Islet of Langerhans (tissue), 1 donor: Measurements from ENCODE around the gene DIP2C.
"Not testable (repeated sequence)": the region's sequence is repeated elsewhere in the genome, so short reads cannot be mapped to it uniquely, and the experiment has no call there.

Experiments used
- FAIRE-seq: peaks from one replicate; lab custom pipeline; 2011; peaks lifted over from hg19 to GRCh38; lab: Jason Lieb, UNC

Gene DIP2C

GRCh38 chr10:697097-697875 lies 7.8 kb upstream of the DIP2C start:
- FAIRE-seq: no peak

GRCh38 chr10:695396-695795 lies 5.9 kb upstream of the DIP2C start:
- FAIRE-seq: no peak

DNA sequence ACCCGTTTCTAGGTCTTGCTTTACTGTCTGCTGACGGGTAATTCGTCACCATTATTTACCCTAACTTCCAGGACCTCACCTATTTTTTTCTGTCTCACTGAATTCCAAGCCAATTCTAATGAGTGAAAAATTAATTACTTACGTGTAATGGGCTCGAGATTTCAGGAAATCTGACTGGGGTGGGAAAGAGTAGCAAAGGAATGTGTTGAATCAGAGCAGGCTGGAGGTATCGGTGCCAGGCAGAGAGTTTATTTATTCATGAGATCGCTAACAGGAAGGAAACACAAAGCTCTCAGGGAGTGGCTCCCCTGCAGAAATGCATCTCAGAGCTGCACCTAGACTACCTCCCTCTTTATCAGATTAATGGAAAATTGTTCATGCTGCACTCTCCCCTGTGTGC lies 4.0 kb upstream of the DIP2C start:
- no peak for FAIRE-seq

DNA sequence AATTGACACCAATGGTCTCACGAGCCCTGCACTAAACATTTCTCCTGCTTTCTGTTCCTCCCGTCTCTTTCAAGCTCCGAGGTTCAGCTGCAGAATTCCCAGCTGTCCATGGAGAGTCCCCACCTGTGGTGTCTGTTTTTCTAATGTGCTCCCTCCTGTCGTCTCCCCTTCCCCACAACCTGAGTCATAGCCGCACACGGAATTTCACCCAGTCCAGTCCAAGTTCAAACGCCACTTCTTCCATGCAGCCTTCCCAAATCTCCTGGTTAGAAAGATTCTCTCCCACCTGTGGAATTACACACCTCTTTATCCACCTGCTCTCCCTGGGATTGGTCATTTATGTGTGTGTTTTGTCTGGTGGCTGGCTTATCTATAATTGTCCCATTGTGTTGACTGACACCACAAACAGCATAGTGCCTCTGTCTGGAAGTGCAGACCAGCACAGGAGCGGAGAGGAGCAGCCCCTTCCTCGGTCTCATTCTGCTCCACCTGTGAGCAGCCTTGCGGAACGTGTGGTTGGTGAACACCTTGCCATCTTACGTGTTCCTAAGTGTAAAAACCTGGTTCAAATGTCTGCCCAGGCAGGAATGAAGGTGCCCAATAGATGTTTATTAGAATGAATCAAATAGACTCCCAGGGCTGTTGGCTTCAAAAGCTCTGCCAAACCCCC lies 3.3 kb upstream of the DIP2C start:
- no peak for FAIRE-seq

GRCh38 chr10:691216-691615 lies 1.7 kb upstream of the DIP2C start:
- FAIRE-seq: no peak

DNA sequence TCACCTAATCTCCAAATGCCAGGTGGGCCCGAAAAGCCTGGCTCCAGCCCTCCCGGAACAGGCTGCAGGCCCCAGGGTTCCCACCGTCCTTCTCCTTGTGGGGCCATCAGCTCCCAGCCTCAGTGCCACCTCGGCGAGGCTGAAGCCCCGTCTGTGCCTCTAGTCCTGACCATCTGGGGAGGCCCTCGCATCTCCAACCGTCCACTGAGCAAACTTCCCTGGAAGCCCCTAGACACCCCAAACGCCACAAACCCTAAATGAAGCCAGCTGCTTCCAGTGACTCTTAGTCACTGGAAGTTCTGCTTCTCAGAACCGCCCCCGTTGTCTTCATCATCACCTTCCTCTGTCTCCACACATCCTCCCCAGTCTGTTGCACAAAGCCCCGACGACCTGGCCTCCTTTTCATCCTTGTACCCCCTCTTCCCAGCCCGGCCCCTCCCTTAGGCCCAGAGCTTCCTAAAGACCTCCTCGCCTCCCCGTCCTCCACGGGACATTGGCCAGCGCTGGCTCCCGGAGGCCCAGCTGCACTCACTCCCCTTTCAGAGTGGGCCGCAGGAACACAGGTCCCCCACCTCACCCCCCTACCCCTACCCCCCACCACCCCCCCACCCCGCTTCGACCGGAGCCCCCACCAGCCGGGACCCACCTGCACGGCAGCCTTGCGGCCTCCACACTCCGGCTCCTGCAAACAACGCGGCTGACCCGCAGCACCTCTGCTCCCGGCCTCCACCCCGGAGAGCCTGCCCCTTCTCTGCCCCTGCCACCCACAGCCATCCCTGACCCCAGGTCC lies 1.1 kb upstream of the DIP2C start:
- FAIRE-seq: no peak

DNA sequence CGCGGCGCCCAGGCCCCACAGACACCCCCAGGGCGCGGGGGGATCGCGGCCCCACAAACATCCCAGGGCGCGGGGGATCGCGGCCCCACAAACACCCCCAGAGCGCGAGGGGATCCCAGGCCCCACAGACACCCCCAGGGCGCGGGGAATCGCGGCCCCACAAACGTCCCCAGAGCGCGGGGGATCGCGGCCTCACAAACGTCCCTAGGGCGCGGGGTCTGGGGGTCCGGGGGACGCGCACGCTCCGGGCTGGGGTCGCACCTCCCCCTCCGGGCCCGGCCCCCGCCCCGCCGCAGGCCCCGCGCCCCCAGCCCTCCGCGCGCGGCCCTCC lies 382 bp downstream of the DIP2C start:
- FAIRE-seq: no peak

DNA sequence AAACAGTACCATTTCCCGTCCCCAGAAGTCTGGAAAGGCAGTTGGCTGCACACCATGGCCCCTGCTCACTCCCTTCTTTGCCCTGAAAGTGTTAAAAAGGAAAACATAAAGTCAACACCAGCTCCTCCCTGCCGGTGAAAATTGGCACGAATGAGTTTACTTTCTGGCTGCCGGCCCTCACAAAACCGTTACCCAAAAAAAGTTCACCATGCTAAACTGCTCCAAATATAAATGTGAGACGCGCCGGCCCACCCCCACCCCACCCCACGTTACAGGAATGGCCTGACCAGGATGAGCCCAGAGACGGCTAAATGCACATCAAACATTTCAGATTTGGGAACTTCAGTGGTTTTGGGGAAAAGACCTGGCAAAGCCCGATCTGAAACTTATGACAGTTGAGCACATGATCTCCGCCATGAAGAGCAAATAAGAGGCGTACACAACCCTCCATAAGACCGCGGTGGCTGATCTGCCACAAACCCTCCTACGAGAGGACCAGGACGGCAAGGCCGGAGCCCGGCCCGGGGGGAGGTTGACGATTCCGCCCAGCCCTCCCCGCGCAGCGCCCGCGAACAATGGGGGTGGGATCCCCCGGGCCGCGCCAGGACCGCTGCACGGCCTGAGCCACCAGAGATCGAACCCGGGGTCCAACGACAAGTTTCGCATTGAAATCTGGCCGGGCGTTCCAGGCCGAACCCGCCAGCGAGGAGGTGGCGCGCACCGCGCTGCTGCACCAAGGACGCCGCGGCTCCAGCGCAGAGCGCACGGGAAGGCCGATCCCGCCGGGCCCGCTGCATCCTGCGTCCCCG lies 952 bp downstream of the DIP2C start:
- no peak for FAIRE-seq

GRCh38 chr10:687583-688311 lies 1.7 kb downstream of the DIP2C start:
- FAIRE-seq: no peak

- no peak for FAIRE-seq
Measured at GRCh38 chr10:686155-686931, 3.1 kb downstream of the DIP2C start.

- FAIRE-seq: no peak
Measured at GRCh38 chr10:685613-686012, 3.9 kb downstream of the DIP2C start.

GRCh38 chr10:683448-684071 lies 5.9 kb downstream of the DIP2C start:
- no peak for FAIRE-seq

- FAIRE-seq: no peak
Measured at GRCh38 chr10:682931-683447, 6.5 kb downstream of the DIP2C start.

DNA sequence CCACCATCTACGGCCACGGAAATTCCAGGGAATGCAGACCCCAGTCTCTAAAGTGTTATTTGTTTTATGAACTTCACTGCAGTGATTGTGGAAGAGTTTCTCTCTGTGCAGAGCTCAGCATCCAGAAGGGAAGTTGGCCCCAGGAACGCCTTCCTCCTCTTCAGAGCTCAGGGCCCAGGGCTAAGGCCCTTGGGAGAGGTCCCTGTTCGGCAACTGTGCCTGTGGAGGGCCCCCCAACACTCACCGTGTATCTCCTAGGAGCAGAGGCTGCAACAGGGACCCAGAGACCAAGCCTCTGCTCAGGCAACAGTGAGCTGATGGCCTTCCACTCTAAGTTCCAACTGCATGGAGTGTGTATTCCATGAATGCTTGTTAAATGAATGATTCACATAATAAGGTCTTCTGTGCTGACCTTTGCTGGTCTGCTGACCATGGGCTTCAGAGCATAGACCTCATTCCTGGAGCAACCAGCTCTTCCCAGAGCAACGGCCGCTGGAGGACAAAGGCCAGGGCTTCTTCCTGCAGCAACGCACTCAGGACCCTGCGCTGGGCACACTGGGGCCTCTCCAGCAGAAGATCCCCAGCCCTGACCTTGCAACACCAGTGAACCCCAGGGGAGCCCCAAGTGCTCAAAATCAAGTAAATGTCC lies 7.7 kb downstream of the DIP2C start:
- no peak for FAIRE-seq

GRCh38 chr10:680745-681144 lies 8.7 kb downstream of the DIP2C start:
- FAIRE-seq: no peak

DNA sequence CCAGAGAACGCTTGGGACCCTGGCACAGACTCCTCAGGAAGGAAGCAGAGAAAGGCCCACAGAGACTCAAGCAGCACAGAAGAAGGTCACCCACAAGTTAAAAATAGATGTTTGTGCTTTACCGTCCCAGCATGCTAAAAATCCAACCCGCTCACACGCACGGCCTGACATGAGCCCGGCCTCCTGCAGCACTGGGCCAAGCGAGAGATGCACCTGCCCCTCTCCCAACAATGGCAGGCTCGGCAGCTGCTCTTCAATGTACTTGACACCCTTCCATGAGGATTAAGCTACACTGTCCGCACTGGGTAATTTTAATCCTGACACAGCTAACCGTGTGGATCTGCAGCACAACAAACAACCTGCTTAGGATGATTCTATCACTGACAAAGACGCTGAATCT lies 9.3 kb downstream of the DIP2C start:
- FAIRE-seq: no peak

- FAIRE-seq: no peak
Measured at GRCh38 chr10:679556-679955, 9.9 kb downstream of the DIP2C start.

DNA sequence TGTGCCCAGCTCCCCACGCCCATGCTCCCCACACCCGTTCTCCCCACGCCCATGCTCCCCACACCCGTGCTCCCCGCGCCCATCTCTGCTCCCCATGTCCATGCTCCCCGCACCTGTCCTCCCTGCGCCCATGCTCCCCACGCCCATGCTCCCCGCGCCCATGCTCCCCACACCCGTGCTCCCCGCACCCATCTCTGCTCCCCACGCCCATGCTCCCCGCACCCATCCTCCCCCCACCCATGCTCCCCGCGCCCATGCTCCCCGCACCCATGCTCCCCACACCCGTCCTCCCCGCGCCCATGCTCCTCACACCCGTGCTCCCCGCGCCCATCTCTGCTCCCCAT lies 10.8 kb downstream of the DIP2C start:
- not testable (repeated sequence) for FAIRE-seq

DNA sequence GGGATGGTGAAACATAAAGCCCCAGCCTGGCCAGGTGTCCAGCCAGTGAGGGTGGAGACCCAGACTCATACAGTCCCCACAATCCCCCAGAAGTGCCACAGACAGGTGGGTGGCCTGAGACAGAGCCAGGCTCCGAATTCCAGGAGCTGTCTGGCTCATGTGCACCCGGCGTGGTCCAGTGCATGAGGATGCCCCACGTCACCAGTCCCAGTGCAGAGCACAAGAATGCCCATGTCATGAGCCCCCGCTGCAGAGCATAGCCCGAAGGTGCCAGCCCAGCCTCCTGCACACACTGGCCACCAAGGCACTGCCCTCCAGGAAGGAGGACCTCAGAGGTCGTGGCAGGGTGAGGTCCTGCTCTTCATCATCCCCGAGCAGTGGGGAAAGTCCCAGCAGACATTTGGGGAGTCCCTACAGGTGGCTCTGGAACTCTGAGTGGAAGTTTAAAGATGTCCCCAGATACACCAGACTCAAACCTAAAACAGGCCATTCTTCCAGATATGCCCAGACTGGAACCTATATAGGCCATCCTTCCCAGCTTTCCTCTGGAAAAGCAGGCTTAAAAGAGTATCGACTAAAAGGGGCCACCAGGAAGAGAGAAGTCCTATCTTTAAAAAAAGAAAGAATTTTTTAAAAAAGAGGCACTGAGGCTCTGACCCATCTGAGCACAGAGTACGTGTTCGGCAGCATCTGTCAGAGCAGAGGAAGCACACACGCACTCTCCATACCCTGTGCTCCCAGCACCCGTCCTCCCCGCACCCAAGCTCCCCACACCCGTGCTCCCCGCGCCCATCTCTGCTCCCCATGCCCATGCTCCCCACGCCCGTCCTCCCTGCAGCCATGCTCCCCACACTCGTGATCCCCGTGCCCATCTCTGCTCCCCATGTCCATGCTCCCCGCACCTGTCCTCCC lies 11.5 kb downstream of the DIP2C start:
- FAIRE-seq: no peak
